Measurements from ENCODE around the gene CHMP4A.

CHMP4A gene

GRCh38 chr14:24212924-24213865, at the start of gene CHMP4A:
Gene CHMP4A, minus strand, starts transcription at chr14:24213488. Its CDS starts 49 bp downstream, at chr14:24213439.
- peak; percentile 83 to 95 (median 92) for DNase-seq (ENCODE audit: low read depth in 4 of 4, low spot score in 1 of 4)

GRCh38 chr14:24261969-24262327, 48.7 kb upstream of the CHMP4A start:
- no peak for DNase-seq (ENCODE audit: low read depth in 4 of 4, low spot score in 1 of 4)

GRCh38 chr14:24261256-24261968, 48.1 kb upstream of the CHMP4A start:
- DNase-seq (ENCODE audit: low read depth in 4 of 4, low spot score in 1 of 4) = no peak

GRCh38 chr14:24260780-24261157, 47.5 kb upstream of the CHMP4A start:
- no peak for DNase-seq (ENCODE audit: low read depth in 4 of 4, low spot score in 1 of 4)

- DNase-seq (ENCODE audit: low read depth in 4 of 4, low spot score in 1 of 4) = no peak
Observed at GRCh38 chr14:24260026-24260779, 46.9 kb upstream of the CHMP4A start.

GRCh38 chr14:24259282-24260025, 46.2 kb upstream of the CHMP4A start:
- no peak for DNase-seq (ENCODE audit: low read depth in 4 of 4, low spot score in 1 of 4)

GRCh38 chr14:24258548-24259265, 45.4 kb upstream of the CHMP4A start:
- DNase-seq (ENCODE audit: low read depth in 4 of 4, low spot score in 1 of 4) = no peak

GRCh38 chr14:24258119-24258518, 44.8 kb upstream of the CHMP4A start:
- no peak for DNase-seq (ENCODE audit: low read depth in 4 of 4, low spot score in 1 of 4)

- no peak for DNase-seq (ENCODE audit: low read depth in 4 of 4, low spot score in 1 of 4)
Observed at GRCh38 chr14:24256960-24257359, 43.7 kb upstream of the CHMP4A start.

GRCh38 chr14:24255931-24256711, 42.8 kb upstream of the CHMP4A start:
- no peak for DNase-seq (ENCODE audit: low read depth in 4 of 4, low spot score in 1 of 4)

- no peak for DNase-seq (ENCODE audit: low read depth in 4 of 4, low spot score in 1 of 4)
Observed at GRCh38 chr14:24255438-24255837, 42.1 kb upstream of the CHMP4A start.

- no peak for DNase-seq (ENCODE audit: low read depth in 4 of 4, low spot score in 1 of 4)
Observed at GRCh38 chr14:24254630-24255392, 41.5 kb upstream of the CHMP4A start.

GRCh38 chr14:24253936-24254335, 40.6 kb upstream of the CHMP4A start:
- DNase-seq (ENCODE audit: low read depth in 4 of 4, low spot score in 1 of 4) = no peak

GRCh38 chr14:24252289-24253124, 39.2 kb upstream of the CHMP4A start:
- no peak for DNase-seq (ENCODE audit: low read depth in 4 of 4, low spot score in 1 of 4)

- no peak for DNase-seq (ENCODE audit: low read depth in 4 of 4, low spot score in 1 of 4)
Observed at GRCh38 chr14:24251880-24252288, 38.6 kb upstream of the CHMP4A start.

GRCh38 chr14:24250354-24250753, 37.1 kb upstream of the CHMP4A start:
- no peak for DNase-seq (ENCODE audit: low read depth in 4 of 4, low spot score in 1 of 4)

- DNase-seq (ENCODE audit: low read depth in 4 of 4, low spot score in 1 of 4) = no peak
Observed at GRCh38 chr14:24249230-24250021, 36.1 kb upstream of the CHMP4A start.

All from stimulated activated CD4-positive, alpha-beta T cell treated with anti-CD3 and anti-CD28 coated beads, Interleukin-1b, Interleukin-23, amount 100 ng/mL, for 24 hours (primary cell).